Ovary (tissue), 3 donors: Measurements from ENCODE around the gene COL4A1.

Source experiments
- CTCF ChIP-seq, 3 donors: fragments of 450-650 bp in 2 of 3; fragments of 200-600 bp in 1 of 3; IDR thresholded peaks; one replicate each; pipeline versions ENCODE4 v1.5.1 to v1.8.0; 2016 to 2022; ENCODE audit warnings: antibody characterized with exemption in 3 of 3, mild to moderate bottlenecking in 1 of 3
- POLR2A ChIP-seq: fragments of 450-650 bp; IDR thresholded peaks from one replicate; pipeline ENCODE4 v1.6.1; 2017; ENCODE audit warnings: antibody characterized with exemption, mild to moderate bottlenecking, moderate library complexity
- donor health status: DM: no; HTN: no; CAD: no.

GRCh38 chr13:110345701-110346100 lies 38.7 kb upstream of the COL4A1 start:
- TF ChIP-seq CTCF (IDR thresholded peaks at IDR 0.05) (no peak), POLR2A (no peak)
